RWPE2 (cell line): ENCODE data around the gene MS4A4E.
A peak's percentile ranks its signal among the peaks of the same experiment; 100 is the strongest.

Source experiments
- ATAC-seq: fragments of 200-7000 bp; cut with Tn5 transposase; 3 replicates; pipeline ENCODE4 v1.9.1; 2021; ENCODE audit warnings: low read depth
- DNase-seq: peaks from one replicate; pipeline ENCODE4 v3.0.0-alpha.2; 2020; ENCODE audit warnings: low spot score
- H3K27ac ChIP-seq: fragments of 450-650 bp; 2 replicates; pipeline ENCODE4 v1.5.1; 2017; ENCODE audit warnings: mild to moderate bottlenecking; ENCODE audit not compliant: poor library complexity, severe bottlenecking
- H3K27me3 ChIP-seq: fragments of 250-450 bp; sonication (Bioruptor Pico); 2 replicates; pipeline ENCODE4 v1.5.1; 2021; ENCODE audit warnings: mild to moderate bottlenecking, moderate library complexity; ENCODE audit not compliant: insufficient read depth, poor library complexity, severe bottlenecking
- H3K36me3 ChIP-seq: fragments of 250-450 bp; sonication (Bioruptor Pico); 2 replicates; pipeline ENCODE4 v1.5.1; 2020; ENCODE audit warnings: low read depth, mild to moderate bottlenecking, moderate library complexity
- H3K4me1 ChIP-seq: fragments of 250-450 bp; sonication (Bioruptor Pico); 2 replicates; pipeline ENCODE4 v1.5.1; 2021; ENCODE audit warnings: mild to moderate bottlenecking, moderate library complexity; ENCODE audit not compliant: insufficient read depth, poor library complexity, severe bottlenecking
- H3K4me3 ChIP-seq: fragments of 250-450 bp; sonication (Bioruptor Pico); 2 replicates; pipeline ENCODE4 v1.5.1; 2021; ENCODE audit warnings: mild to moderate bottlenecking, moderate library complexity; ENCODE audit not compliant: severe bottlenecking
- H3K9me3 ChIP-seq: fragments of 250-450 bp; sonication (Bioruptor Pico); 2 replicates; pipeline ENCODE4 v1.5.1; 2021; ENCODE audit warnings: mild to moderate bottlenecking, moderate library complexity; ENCODE audit not compliant: severe bottlenecking
- CTCF ChIP-seq: fragments of 450-650 bp; IDR thresholded peaks from one replicate; pipeline ENCODE4 v1.5.1; 2017; ENCODE audit warnings: mild to moderate bottlenecking, moderate library complexity; ENCODE audit not compliant: poor library complexity, severe bottlenecking

Gene MS4A4E

GRCh38 chr11:60281485-60281884 is 38.5 kb upstream of the MS4A4E start:
- H3K4me1 ChIP-seq = no peaks in the 10 kb centered on the region
- H3K27ac ChIP-seq = no peak overlapping the region
- no peaks in the 10 kb centered on the region for H3K27me3 ChIP-seq
- TF ChIP-seq CTCF = no peak
- H3K4me3 ChIP-seq = no peak overlapping the region
- no peaks in the 10 kb centered on the region for H3K9me3 ChIP-seq
- DNase-seq (no peak), ATAC-seq (no peak)
- H3K36me3 ChIP-seq = no peaks in the 10 kb centered on the region

- DNase-seq = no peak
- Histone ChIP-seq H3K4me3 (no peak within 1 kb of the TSS), H3K27ac (no peak within 1 kb of the TSS), H3K4me1 (no peaks in the 10 kb centered on the region), H3K36me3 (no peaks in the 10 kb centered on the region), H3K27me3 (no peaks in the 10 kb centered on the region), H3K9me3 (no peaks in the 10 kb centered on the region)
- ATAC-seq = no peak
- no peak for TF ChIP-seq CTCF
These were observed 37.5 kb upstream of the MS4A4E start, which contains the start of gene MS4A4A for GRCh38 chr11:60280412-60280811. TSS of gene MS4A4A (plus strand) at chr11:60280666. CDS start at chr11:60280676, 10 bp downstream.

GRCh38 chr11:60274416-60274815 is 31.5 kb upstream of the MS4A4E start:
- no peaks in the 10 kb centered on the region for H3K27me3 ChIP-seq
- TF ChIP-seq CTCF = no peak
- no peak for ATAC-seq
- H3K4me3 ChIP-seq = no peak overlapping the region
- H3K9me3 ChIP-seq = no peaks in the 10 kb centered on the region
- no peaks in the 10 kb centered on the region for H3K4me1 ChIP-seq
- DNase-seq = no peak
- no peak overlapping the region for H3K27ac ChIP-seq
- H3K36me3 ChIP-seq = no peaks in the 10 kb centered on the region

- Histone ChIP-seq H3K27ac (no peak overlapping the region), H3K27me3 (peaks cover 17% of the 10 kb centered on the region), H3K4me1 (no peaks in the 10 kb centered on the region), H3K4me3 (no peak overlapping the region), H3K9me3 (no peaks in the 10 kb centered on the region), H3K36me3 (no peaks in the 10 kb centered on the region)
- TF ChIP-seq CTCF = peak; percentile 79
- ATAC-seq = peak; percentile 50
- no peak for DNase-seq
These were observed 22.7 kb upstream of the MS4A4E start for GRCh38 chr11:60265373-60266214.

- peaks cover 17% of the 10 kb centered on the region for H3K27me3 ChIP-seq
- ATAC-seq = no peak
- TF ChIP-seq CTCF = no peak
- no peaks in the 10 kb centered on the region for H3K4me1 ChIP-seq
- H3K27ac ChIP-seq = no peak overlapping the region
- no peak for DNase-seq
- no peak overlapping the region for H3K4me3 ChIP-seq
- H3K36me3 ChIP-seq = no peaks in the 10 kb centered on the region
- H3K9me3 ChIP-seq = no peaks in the 10 kb centered on the region
These were observed 21.7 kb upstream of the MS4A4E start for GRCh38 chr11:60264644-60265043.
